HG03039 (cell line): ENCODE results near the gene NCSTN.
"Not testable (repeated sequence)": the region's sequence is repeated elsewhere in the genome, so short reads cannot be mapped to it uniquely, and the experiment has no call there.

Experiments
- ATAC-seq: cut with Tn5 transposase; IDR thresholded peaks from one replicate; pipeline ENCODE4 v1.9.1; 2021; ENCODE audit warnings: mild to moderate bottlenecking, moderate library complexity; ENCODE audit not compliant: unreplicated experiment

NCSTN gene

GRCh38 chr1:160370561-160371345 lies 27.6 kb downstream of the NCSTN start:
- no peak for ATAC-seq

DNA sequence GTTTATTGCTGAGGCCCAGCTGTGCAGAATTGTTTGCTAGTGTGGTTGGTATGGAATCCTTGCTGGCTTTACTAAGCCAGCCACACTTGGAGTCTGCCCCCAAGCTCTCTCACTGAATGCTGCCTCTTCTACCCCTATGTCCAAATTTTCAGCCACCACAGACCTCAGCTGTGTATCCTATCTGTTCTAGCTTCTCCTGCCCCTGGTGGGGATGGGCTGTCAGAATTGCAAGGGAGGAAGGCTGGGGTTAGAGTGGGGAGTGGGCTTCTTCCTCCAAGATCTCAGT lies 28.1 kb downstream of the NCSTN start:
- ATAC-seq, result no peak

- ATAC-seq, result no peak
These were observed 28.6 kb downstream of the NCSTN start for GRCh38 chr1:160371756-160372155.

DNA sequence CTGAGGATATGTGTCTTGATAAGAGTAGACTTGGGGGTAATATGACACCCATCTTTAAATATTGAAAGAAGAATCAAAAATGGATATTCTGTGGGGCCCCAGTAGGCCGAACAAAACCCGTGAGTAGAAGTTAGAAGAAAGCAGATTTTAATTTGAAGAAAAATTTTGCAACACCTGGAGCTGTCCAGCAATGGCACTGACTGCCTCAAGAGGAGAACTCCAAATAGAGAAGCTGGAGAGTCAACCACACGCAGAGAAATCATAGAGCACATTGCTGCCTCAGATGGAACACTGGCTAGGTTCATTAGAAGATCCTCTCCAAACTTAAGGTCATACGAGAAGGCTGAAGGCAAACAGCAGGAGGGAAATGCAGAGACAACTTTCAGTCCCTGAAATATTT lies 30.5 kb downstream of the NCSTN start:
- ATAC-seq, result no peak

- no peak for ATAC-seq
These were observed 31.3 kb downstream of the NCSTN start for GRCh38 chr1:160374306-160375110.

DNA sequence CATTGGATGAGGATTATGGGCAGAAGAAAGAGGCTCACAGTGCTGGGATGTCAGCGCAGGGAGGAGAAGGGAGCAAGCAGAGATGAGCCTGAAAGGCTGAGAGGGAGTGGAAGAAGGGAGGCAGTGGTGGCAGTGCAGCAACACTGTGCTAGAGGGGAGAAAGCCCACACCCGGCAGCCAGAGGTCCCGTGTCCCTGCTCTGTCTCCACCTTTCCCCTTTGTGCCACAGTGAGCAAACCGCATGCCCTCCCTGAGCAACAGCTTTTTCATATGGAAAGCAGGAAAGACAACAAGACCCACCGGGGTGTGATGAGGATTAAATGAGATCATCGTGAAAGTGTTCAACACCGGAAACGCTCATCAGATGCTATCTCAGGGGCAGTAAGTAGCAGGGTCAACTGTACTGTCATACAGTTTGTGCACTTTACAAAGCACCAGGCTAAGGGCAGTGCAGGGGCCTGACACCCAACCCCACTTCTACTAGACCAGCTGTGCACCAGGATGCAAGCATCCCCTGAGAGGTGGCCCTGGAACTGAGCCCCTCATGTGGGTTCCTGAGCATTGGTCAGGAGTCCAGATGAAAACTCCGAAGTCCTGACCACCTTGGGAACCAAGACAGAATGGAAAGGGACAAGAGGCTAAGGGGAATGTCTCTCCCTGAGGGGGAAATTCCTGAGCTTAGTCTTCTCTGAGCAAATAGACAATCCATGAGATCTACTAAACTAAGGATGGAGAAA lies 32.8 kb downstream of the NCSTN start:
- ATAC-seq, result no peak

GRCh38 chr1:160376525-160377131 lies 33.4 kb downstream of the NCSTN start:
- ATAC-seq, result no peak

- ATAC-seq, result no peak
These were observed 34.5 kb downstream of the NCSTN start for GRCh38 chr1:160377585-160378206.

GRCh38 chr1:160384812-160385211 lies 41.6 kb downstream of the NCSTN start:
- not testable (repeated sequence) for ATAC-seq

GRCh38 chr1:160388406-160388805 lies 45.2 kb downstream of the NCSTN start:
- ATAC-seq, result not testable (repeated sequence)

GRCh38 chr1:160394673-160395072 lies 51.5 kb downstream of the NCSTN start:
- ATAC-seq, result no peak

- no peak for ATAC-seq
These were observed 54.5 kb downstream of the NCSTN start for GRCh38 chr1:160397651-160398050.

- no peak for ATAC-seq
These were observed 55.6 kb downstream of the NCSTN start for GRCh38 chr1:160398823-160399222.

DNA sequence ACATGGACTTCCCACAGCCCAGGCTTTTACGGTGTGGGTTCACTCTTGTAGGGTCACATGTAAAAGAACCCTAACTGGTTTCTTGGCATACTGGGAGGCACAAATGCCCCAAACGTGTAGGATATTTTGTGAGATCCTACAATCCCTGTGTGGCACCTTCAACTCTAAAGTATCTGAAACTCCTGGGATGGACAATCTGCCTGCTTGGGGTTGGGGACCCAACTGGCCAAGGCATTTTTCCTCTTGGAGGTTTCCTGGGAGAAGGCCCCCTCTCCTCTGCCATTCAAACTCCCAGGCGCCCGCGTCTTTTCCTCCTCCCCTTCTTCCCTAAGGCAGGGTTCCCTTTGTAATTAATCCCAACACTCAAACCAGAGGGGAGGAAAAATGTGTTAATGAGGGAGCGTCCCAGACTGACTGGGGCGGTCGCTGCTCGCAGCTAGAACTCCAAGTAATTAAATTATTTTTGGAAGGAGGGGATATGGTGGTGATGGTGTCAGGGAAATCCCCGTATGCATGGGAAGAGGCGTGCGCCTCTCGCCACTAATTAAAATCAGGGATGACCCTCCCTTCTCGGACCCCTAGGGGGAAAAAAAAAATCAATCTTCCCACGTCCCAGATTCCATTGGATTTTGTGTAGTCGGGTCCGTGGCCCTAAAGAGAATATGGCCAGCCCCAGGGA lies 56.5 kb downstream of the NCSTN start:
- no peak for ATAC-seq

DNA sequence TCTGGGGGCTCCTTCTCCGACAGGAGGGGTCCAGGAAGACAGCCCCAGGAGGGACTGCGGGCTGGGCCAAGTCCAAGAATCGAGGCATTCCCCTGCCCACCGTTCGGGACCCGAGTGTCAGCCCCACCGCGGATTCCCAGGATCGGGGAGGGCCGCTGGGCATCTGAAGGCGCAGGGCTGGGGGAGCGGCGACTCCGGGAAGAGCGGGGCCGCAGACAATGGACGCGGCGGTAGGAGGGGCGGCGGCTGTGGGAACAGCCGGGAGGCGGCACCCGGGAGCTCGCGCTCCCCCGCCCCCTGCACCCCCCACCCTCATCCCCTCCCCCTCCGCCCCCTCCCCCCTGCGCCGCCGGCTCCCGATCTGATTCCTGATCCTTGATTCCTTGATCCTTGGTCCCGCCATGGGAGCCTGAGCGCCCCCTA lies 57.1 kb downstream of the NCSTN start, which contains the start of gene VANGL2:
VANGL2 (plus strand) TSS at position 342 of the 423 bp plus-strand sequence. CDS start 15,274 bp downstream, outside the sequence.
- ATAC-seq, result no peak

- no peak for ATAC-seq
These were observed 57.7 kb downstream of the NCSTN start for GRCh38 chr1:160400646-160401486.

GRCh38 chr1:160401487-160401805 lies 58.3 kb downstream of the NCSTN start:
- no peak for ATAC-seq

- no peak for ATAC-seq
These were observed 59.0 kb downstream of the NCSTN start for GRCh38 chr1:160402001-160402795.

- ATAC-seq, result no peak
These were observed 60.1 kb downstream of the NCSTN start for GRCh38 chr1:160403244-160403643.
